ENCODE measurements around the gene IPO5.

DNA sequence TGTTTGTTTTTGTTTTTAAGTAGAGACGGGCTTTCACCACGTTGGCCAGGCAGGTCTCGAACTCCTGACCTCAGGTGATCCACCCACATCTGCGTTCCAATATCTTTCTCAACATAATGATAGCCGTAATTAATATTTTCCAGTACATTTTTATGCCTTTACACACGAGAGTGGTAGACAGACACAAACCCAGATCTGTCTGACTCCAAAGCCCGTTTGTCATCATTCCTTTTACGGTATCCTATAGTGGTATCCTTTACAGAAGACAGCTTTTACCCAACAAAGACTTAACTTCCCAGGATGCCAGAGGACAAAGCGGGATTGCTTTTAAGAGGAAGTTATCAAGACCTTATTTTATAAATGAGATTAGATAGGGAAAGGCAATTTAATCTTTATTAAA lies 59.8 kb downstream of the IPO5 start:
- TF ChIP-seq CTCF (IDR thresholded peaks at IDR 0.05) (no peak), POLR2A (IDR thresholded peaks at IDR 0.05) (no peak), POLR2AphosphoS5 (IDR thresholded peaks at IDR 0.05) (no peak)

Measured in breast epithelium (tissue), 3 donors.